ENCODE data around the gene AKNAD1. TPM values are rescaled to one million over a fixed set of nuclear protein-coding genes. Genes with fewer than 3 reads are reported as not detected.

Gene AKNAD1
- total RNA-seq, 6 experiments from 2014 or later: 0.39 to 0.57 TPM; not detected in 4

GRCh38 chr1:108817016-108817415 lies 39.9 kb downstream of the AKNAD1 start:
- DNase-seq: peak; percentile 74
- Mint-ChIP-seq H3K27ac (peak overlapping the region; percentile 100), H3K9me3 (no peaks in the 10 kb centered on the region), H3K36me3 (ENCODE audit: low read depth) (no peaks in the 10 kb centered on the region), H3K4me1 (ENCODE audit: low read depth) (peaks cover 56% of the 10 kb centered on the region), H3K4me3 (peak overlapping the region; percentile 85), H3K27me3 (ENCODE audit: insufficient read depth) (peaks cover 2% of the 10 kb centered on the region)
- TF ChIP-seq, protein P1, sequence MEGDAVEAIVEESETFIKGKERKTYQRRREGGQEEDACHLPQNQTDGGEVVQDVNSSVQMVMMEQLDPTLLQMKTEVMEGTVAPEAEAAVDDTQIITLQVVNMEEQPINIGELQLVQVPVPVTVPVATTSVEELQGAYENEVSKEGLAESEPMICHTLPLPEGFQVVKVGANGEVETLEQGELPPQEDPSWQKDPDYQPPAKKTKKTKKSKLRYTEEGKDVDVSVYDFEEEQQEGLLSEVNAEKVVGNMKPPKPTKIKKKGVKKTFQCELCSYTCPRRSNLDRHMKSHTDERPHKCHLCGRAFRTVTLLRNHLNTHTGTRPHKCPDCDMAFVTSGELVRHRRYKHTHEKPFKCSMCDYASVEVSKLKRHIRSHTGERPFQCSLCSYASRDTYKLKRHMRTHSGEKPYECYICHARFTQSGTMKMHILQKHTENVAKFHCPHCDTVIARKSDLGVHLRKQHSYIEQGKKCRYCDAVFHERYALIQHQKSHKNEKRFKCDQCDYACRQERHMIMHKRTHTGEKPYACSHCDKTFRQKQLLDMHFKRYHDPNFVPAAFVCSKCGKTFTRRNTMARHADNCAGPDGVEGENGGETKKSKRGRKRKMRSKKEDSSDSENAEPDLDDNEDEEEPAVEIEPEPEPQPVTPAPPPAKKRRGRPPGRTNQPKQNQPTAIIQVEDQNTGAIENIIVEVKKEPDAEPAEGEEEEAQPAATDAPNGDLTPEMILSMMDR (IDR thresholded peaks at IDR 0.05): no peak

GRCh38 chr1:108816049-108816893 lies 40.6 kb downstream of the AKNAD1 start:
- no peaks in the 10 kb centered on the region for H3K9me3 Mint-ChIP-seq
- peak overlapping the region; percentile 100 for H3K27ac Mint-ChIP-seq
- H3K27me3 Mint-ChIP-seq (ENCODE audit: insufficient read depth): peaks cover 2% of the 10 kb centered on the region
- H3K36me3 Mint-ChIP-seq (ENCODE audit: low read depth): no peaks in the 10 kb centered on the region
- TF ChIP-seq, protein P1 (IDR thresholded peaks at IDR 0.05): no peak
- H3K4me3 Mint-ChIP-seq: peak overlapping the region; percentile 85
- H3K4me1 Mint-ChIP-seq (ENCODE audit: low read depth): peaks cover 56% of the 10 kb centered on the region
- peak; percentile 94 for DNase-seq

DNA sequence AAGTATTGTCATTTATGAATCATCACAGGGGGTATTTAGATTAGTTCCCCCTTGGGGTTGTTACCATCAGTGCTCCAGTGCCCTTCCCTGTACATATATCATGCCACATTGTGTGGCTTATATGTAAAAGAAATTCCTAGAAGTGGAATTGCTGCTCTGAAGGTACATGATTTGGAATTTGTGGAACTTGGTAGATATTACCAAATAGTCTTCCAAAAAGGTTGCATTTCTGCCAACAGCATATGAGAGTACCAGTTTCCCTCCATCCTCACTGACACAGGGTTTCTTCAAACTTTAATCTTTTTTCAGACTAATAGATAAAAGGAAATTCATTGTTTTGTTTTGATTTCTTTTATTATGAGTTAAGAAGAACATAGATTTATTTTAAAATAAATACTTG lies 41.3 kb downstream of the AKNAD1 start:
- no peak for DNase-seq
- Mint-ChIP-seq H3K9me3 (no peaks in the 10 kb centered on the region), H3K27ac (peak overlapping the region; percentile 100), H3K36me3 (ENCODE audit: low read depth) (peaks cover under 1% of the 10 kb centered on the region; the same call in 1 of the 2 replicates), H3K4me1 (ENCODE audit: low read depth) (peaks cover 56% of the 10 kb centered on the region), H3K27me3 (ENCODE audit: insufficient read depth) (peaks cover 2% of the 10 kb centered on the region), H3K4me3 (peak overlapping the region; percentile 85; the same call in 1 of the 2 replicates)
- TF ChIP-seq, protein P1 (IDR thresholded peaks at IDR 0.05): no peak

GRCh38 chr1:108814343-108815125 lies 42.4 kb downstream of the AKNAD1 start:
- no peaks in the 10 kb centered on the region for H3K9me3 Mint-ChIP-seq
- TF ChIP-seq, protein P1 (IDR thresholded peaks at IDR 0.05): no peak
- H3K4me3 Mint-ChIP-seq: no peak overlapping the region
- no peak for DNase-seq
- H3K27ac Mint-ChIP-seq: peak overlapping the region; percentile 100
- peaks cover 50% of the 10 kb centered on the region for H3K4me1 Mint-ChIP-seq (ENCODE audit: low read depth)
- H3K27me3 Mint-ChIP-seq (ENCODE audit: insufficient read depth): peaks cover 2% of the 10 kb centered on the region
- peaks cover 5% of the 10 kb centered on the region for H3K36me3 Mint-ChIP-seq (ENCODE audit: low read depth)

DNA sequence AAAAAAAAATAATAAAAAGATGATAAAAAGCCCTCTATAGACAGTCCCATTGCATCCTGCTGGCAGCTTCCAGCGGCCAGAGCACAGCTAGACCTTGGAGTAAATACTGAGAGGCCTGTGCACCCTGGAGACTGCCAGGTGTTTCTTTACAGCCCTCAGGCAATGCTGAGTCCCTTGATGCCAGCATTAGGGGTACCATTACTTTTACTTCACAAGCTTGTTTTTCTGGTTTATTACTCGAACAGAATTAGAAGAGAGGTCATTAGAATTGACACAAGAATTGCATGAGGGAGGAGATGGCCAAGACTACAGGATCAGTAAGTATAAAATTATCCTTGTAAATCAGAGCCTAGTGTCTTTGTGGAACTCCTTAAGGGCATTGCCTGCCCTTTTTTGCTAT lies 43.6 kb downstream of the AKNAD1 start:
- H3K36me3 Mint-ChIP-seq (ENCODE audit: low read depth): peaks cover 5% of the 10 kb centered on the region
- TF ChIP-seq, protein P1 (IDR thresholded peaks at IDR 0.05): no peak
- peak; percentile 38 for DNase-seq
- peaks cover 2% of the 10 kb centered on the region for H3K27me3 Mint-ChIP-seq (ENCODE audit: insufficient read depth)
- H3K9me3 Mint-ChIP-seq: no peaks in the 10 kb centered on the region
- H3K4me1 Mint-ChIP-seq (ENCODE audit: low read depth): peaks cover 50% of the 10 kb centered on the region
- peak overlapping the region; percentile 83 for H3K27ac Mint-ChIP-seq
- H3K4me3 Mint-ChIP-seq: peak overlapping the region; percentile 29
